Measurements from ENCODE around the gene ARHGAP26.

The ARHGAP26 gene

GRCh38 chr5:143168171-143168741 is 398.1 kb downstream of the ARHGAP26 start:
- no peak for DNase-seq (ENCODE audit: low spot score)

GRCh38 chr5:143168921-143169810 is 399.0 kb downstream of the ARHGAP26 start:
- no peak for DNase-seq (ENCODE audit: low spot score)

- DNase-seq (ENCODE audit: low spot score) = no peak
Observed at GRCh38 chr5:143170104-143170503, 399.9 kb downstream of the ARHGAP26 start.

- no peak for DNase-seq (ENCODE audit: low spot score)
Observed at GRCh38 chr5:143170977-143171376, 400.8 kb downstream of the ARHGAP26 start.

- DNase-seq (ENCODE audit: low spot score) = no peak
Observed at GRCh38 chr5:143172739-143173138, 402.6 kb downstream of the ARHGAP26 start.

GRCh38 chr5:143173139-143173889 is 403.1 kb downstream of the ARHGAP26 start:
- DNase-seq (ENCODE audit: low spot score) = no peak

- no peak for DNase-seq (ENCODE audit: low spot score)
Observed at GRCh38 chr5:143174714-143175398, 404.7 kb downstream of the ARHGAP26 start.

- no peak for DNase-seq (ENCODE audit: low spot score)
Observed at GRCh38 chr5:143176048-143176447, 405.9 kb downstream of the ARHGAP26 start.

- DNase-seq (ENCODE audit: low spot score) = no peak
Observed at GRCh38 chr5:143177263-143177983, 407.2 kb downstream of the ARHGAP26 start.

GRCh38 chr5:143179126-143179740 is 409.1 kb downstream of the ARHGAP26 start:
- no peak for DNase-seq (ENCODE audit: low spot score)

- DNase-seq (ENCODE audit: low spot score) = no peak
Observed at GRCh38 chr5:143180751-143181150, 410.6 kb downstream of the ARHGAP26 start.

- no peak for DNase-seq (ENCODE audit: low spot score)
Observed at GRCh38 chr5:143181173-143181572, 411.0 kb downstream of the ARHGAP26 start.

GRCh38 chr5:143182106-143182505 is 411.9 kb downstream of the ARHGAP26 start:
- DNase-seq (ENCODE audit: low spot score) = no peak

- no peak for DNase-seq (ENCODE audit: low spot score)
Observed at GRCh38 chr5:143182901-143183820, 413.0 kb downstream of the ARHGAP26 start.

- no peak for DNase-seq (ENCODE audit: low spot score)
Observed at GRCh38 chr5:143183989-143184388, 413.8 kb downstream of the ARHGAP26 start.

GRCh38 chr5:143186623-143187022 is 416.4 kb downstream of the ARHGAP26 start:
- no peak for DNase-seq (ENCODE audit: low spot score)

- DNase-seq (ENCODE audit: low spot score) = no peak
Observed at GRCh38 chr5:143187495-143187894, 417.3 kb downstream of the ARHGAP26 start.

- DNase-seq (ENCODE audit: low spot score) = no peak
Observed at GRCh38 chr5:143188083-143188482, 417.9 kb downstream of the ARHGAP26 start.

- no peak for DNase-seq (ENCODE audit: low spot score)
Observed at GRCh38 chr5:143188692-143189091, 418.5 kb downstream of the ARHGAP26 start.

- no peak for DNase-seq (ENCODE audit: low spot score)
Observed at GRCh38 chr5:143190260-143190810, 420.2 kb downstream of the ARHGAP26 start.

Data from ecto neural progenitor cell (in vitro differentiated cells).